H1 (cell line): ENCODE measurements around the gene BBX. TPM values are rescaled to one million over a fixed set of nuclear protein-coding genes. Genes with fewer than 3 reads are reported as not detected.

ENCODE experiments used
- CTCF ChIA-PET: fragments of 300-600 bp; sonication (Branson Sonifier 250); formaldehyde crosslinking; loops from one replicate; lab custom pipeline; 2021; ENCODE audit not compliant: partially characterized antibody; lab: Charles Lee
- POLR2A ChIA-PET: fragments of 300-600 bp; sonication (Branson Sonifier 250); formaldehyde crosslinking; loops from one replicate; lab custom pipeline; 2021; ENCODE audit warnings: inconsistent platforms; ENCODE audit not compliant: partially characterized antibody; lab: Charles Lee
- DNase-seq, 2 experiments: peaks; one replicate each; pipeline versions ENCODE4 v3.0.0 to v3.0.0-alpha.2; 2010 to 2022; ENCODE audit warnings: low spot score in 2 of 2, low read depth in 1 of 2, mixed read lengths in 1 of 2
- FAIRE-seq: peaks from 2 replicates; lab custom pipeline; 2011; peaks lifted over from hg19 to GRCh38; lab: Jason Lieb, UNC
- H2AFZ ChIP-seq: 2 replicates; pipeline ENCODE4 v1.8.1; 2012; ENCODE audit warnings: low read length, inconsistent platforms
- H2AK5ac ChIP-seq: 2 replicates; pipeline ENCODE4 v1.6.1; 2013; ENCODE audit warnings: low read depth, low read length
- H2BK120ac ChIP-seq: replicated peaks from 2 replicates; pipeline ENCODE3; 2013; ENCODE audit warnings: low read depth, low read length, inconsistent platforms
- H2BK12ac ChIP-seq: 2 replicates; pipeline ENCODE4 v1.6.1; 2013; ENCODE audit warnings: low read depth, low read length
- H2BK15ac ChIP-seq: 2 replicates; pipeline ENCODE4 v1.6.1; 2013; ENCODE audit warnings: low read length
- H2BK20ac ChIP-seq: 2 replicates; pipeline ENCODE4 v1.6.1; 2013; ENCODE audit warnings: low read length
- H2BK5ac ChIP-seq: 2 replicates; pipeline ENCODE4 v1.6.1; 2013; ENCODE audit warnings: low read depth, low read length
- H3K14ac ChIP-seq: 2 replicates; pipeline ENCODE4 v1.6.1; 2013; ENCODE audit warnings: inconsistent platforms; ENCODE audit not compliant: insufficient read length
- H3K18ac ChIP-seq: 2 replicates; pipeline ENCODE4 v1.6.1; 2013; ENCODE audit warnings: low read length; ENCODE audit errors: extremely low read depth
- H3K23ac ChIP-seq: 2 replicates; pipeline ENCODE4 v1.6.1; 2013; ENCODE audit warnings: inconsistent platforms; ENCODE audit not compliant: insufficient read length
- H3K23me2 ChIP-seq: 2 replicates; pipeline ENCODE4 v1.6.1; 2013; ENCODE audit warnings: low read depth, low read length
- H3K27ac ChIP-seq: 2 replicates; pipeline ENCODE4 v1.6.1; 2011; ENCODE audit warnings: low read depth, low read length, inconsistent platforms
- H3K27me3 ChIP-seq, 4 experiments: replicated peaks in 1 of 4; 1 replicate in 1 of 4; 2 replicates in 3 of 4; pipeline versions ENCODE4 v1.6.1 to v1.8.1; 2011 to 2013; ENCODE audit warnings: low read length in 3 of 4, mild to moderate bottlenecking in 3 of 4, inconsistent platforms in 2 of 4, mixed read lengths in 2 of 4, moderate library complexity in 1 of 4; ENCODE audit not compliant: control insufficient read depth in 3 of 4, insufficient read depth in 3 of 4; ENCODE audit errors: extremely low read depth in 1 of 4
- H3K36me3 ChIP-seq, 4 experiments: 2 replicates each; pipeline versions ENCODE4 v1.6.1 to v1.8.1; 2011 to 2013; ENCODE audit warnings: mild to moderate bottlenecking in 4 of 4, low read length in 3 of 4, moderate library complexity in 2 of 4, control low read depth in 1 of 4, inconsistent platforms in 1 of 4; ENCODE audit not compliant: insufficient read depth in 4 of 4, control insufficient read depth in 2 of 4
- H3K4ac ChIP-seq: replicated peaks from 2 replicates; pipeline ENCODE3; 2013; ENCODE audit warnings: low read length, low read depth, mixed read lengths, inconsistent platforms; ENCODE audit not compliant: insufficient read length
- H3K4me1 ChIP-seq, 4 experiments: replicated peaks in 1 of 4; 1 replicate in 1 of 4; 2 replicates in 3 of 4; pipeline versions ENCODE4 v1.6.1 to v1.8.1; 2011 to 2013; ENCODE audit warnings: low read length in 3 of 4, inconsistent platforms in 2 of 4, mixed read lengths in 1 of 4; ENCODE audit not compliant: insufficient read depth in 4 of 4, control insufficient read depth in 3 of 4
- H3K4me2 ChIP-seq, 2 experiments: 2 replicates each; pipeline versions ENCODE4 v1.6.1 to v1.8.1; 2011 to 2013; ENCODE audit warnings: low read depth in 2 of 2, low read length in 2 of 2, control low read depth in 1 of 2, inconsistent platforms in 1 of 2, mild to moderate bottlenecking in 1 of 2; ENCODE audit not compliant: insufficient read depth in 1 of 2
- H3K4me3 ChIP-seq, 4 experiments: fragments of 200-600, 300-600 bp in 1 of 4; sonication (generic), shearing (Covaris generic), sonication (Bioruptor Twin) in 1 of 4; 2 replicates each; pipeline versions ENCODE4 v1.5.1 to v1.8.1; 2011 to 2016; ENCODE audit warnings: low read length in 4 of 4, low read depth in 3 of 4, control low read depth in 2 of 4, inconsistent platforms in 2 of 4, mild to moderate bottlenecking in 2 of 4, mixed read lengths in 1 of 4, moderate library complexity in 1 of 4; ENCODE audit not compliant: insufficient read depth in 2 of 4; ENCODE audit errors: extremely low read depth in 1 of 4
- H3K56ac ChIP-seq: replicated peaks from 2 replicates; pipeline ENCODE3; 2013; ENCODE audit warnings: low read depth, mild to moderate bottlenecking, mixed read lengths, low read length, inconsistent platforms; ENCODE audit not compliant: insufficient read length
- H3K79me1 ChIP-seq: 2 replicates; pipeline ENCODE4 v1.6.1; 2013; ENCODE audit warnings: low read depth, low read length, control low read depth
- H3K79me2 ChIP-seq, 2 experiments: 2 replicates each; pipeline versions ENCODE4 v1.6.1 to v1.8.1; 2012 to 2013; ENCODE audit warnings: low read length in 2 of 2, mild to moderate bottlenecking in 2 of 2, inconsistent platforms in 1 of 2; ENCODE audit not compliant: insufficient read depth in 2 of 2, control insufficient read depth in 1 of 2
- H3K9ac ChIP-seq, 4 experiments: replicated peaks in 1 of 4; 1 replicate in 1 of 4; 2 replicates in 3 of 4; pipeline versions ENCODE4 v1.6.1 to v1.8.1; 2011 to 2013; ENCODE audit warnings: low read depth in 3 of 4, low read length in 3 of 4, control low read depth in 2 of 4, mild to moderate bottlenecking in 2 of 4, moderate library complexity in 2 of 4, inconsistent platforms in 1 of 4; ENCODE audit errors: extremely low read depth in 1 of 4
- H3K9me3 ChIP-seq, 2 experiments: 2 replicates each; pipeline versions ENCODE4 v1.6.1 to v1.8.1; 2012 to 2013; ENCODE audit warnings: mild to moderate bottlenecking in 2 of 2, moderate library complexity in 2 of 2, control low read depth in 1 of 2, inconsistent platforms in 1 of 2, low read depth in 1 of 2, low read length in 1 of 2, mixed read lengths in 1 of 2; ENCODE audit not compliant: insufficient read depth in 2 of 2
- H4K20me1 ChIP-seq, 2 experiments: replicated peaks in 1 of 2; 2 replicates each; pipeline versions ENCODE3 to v1.8.1; 2011 to 2013; ENCODE audit warnings: inconsistent platforms in 2 of 2, low read length in 2 of 2, mild to moderate bottlenecking in 1 of 2; ENCODE audit not compliant: insufficient read depth in 2 of 2, control insufficient read depth in 1 of 2
- H4K5ac ChIP-seq: 2 replicates; pipeline ENCODE4 v1.6.1; 2013; ENCODE audit warnings: low read length, low read depth, mixed read lengths, inconsistent platforms; ENCODE audit not compliant: insufficient read length
- H4K8ac ChIP-seq: 2 replicates; pipeline ENCODE4 v1.8.0; 2013; ENCODE audit warnings: mild to moderate bottlenecking, moderate library complexity, low read length, inconsistent platforms; ENCODE audit not compliant: insufficient read depth; ENCODE audit errors: extremely low read depth
- H4K91ac ChIP-seq: replicated peaks from 2 replicates; pipeline ENCODE3; 2013; ENCODE audit warnings: low read length, mixed read lengths, inconsistent platforms; ENCODE audit not compliant: insufficient read length
- EP300 ChIP-seq, 2 experiments: IDR thresholded peaks; 1 replicate in 1 of 2; 2 replicates in 1 of 2; pipeline ENCODE4 v1.6.1; 2011 to 2012; ENCODE audit warnings: low read depth in 2 of 2, low read length in 2 of 2, mild to moderate bottlenecking in 2 of 2, borderline replicate concordance in 1 of 2, inconsistent platforms in 1 of 2, moderate library complexity in 1 of 2
- KDM1A ChIP-seq: fragments of 200-600, 300-600 bp; sonication (generic); IDR thresholded peaks from 2 replicates; pipeline ENCODE4 v1.7.1; 2016; ENCODE audit warnings: mild to moderate bottlenecking, low read length, borderline replicate concordance
- KDM5A ChIP-seq: fragments of 200-600 bp; IDR thresholded peaks from 2 replicates; pipeline ENCODE4 v1.7.1; 2012; ENCODE audit warnings: mild to moderate bottlenecking, low read length, inconsistent platforms, mixed read lengths
- NANOG ChIP-seq: IDR thresholded peaks from 2 replicates; pipeline ENCODE4 v1.6.1; 2011; ENCODE audit warnings: low read length, low read depth, mild to moderate bottlenecking, inconsistent platforms; ENCODE audit not compliant: insufficient read depth, poor library complexity, severe bottlenecking
- WGBS, 2 experiments: shearing (Covaris generic) in 1 of 2; methylation state at CpG; one replicate each; pipeline versions ENCODE4 v1.1.6 to v1.1.7; 2013 to 2015; ENCODE audit warnings: low lambda C conversion rate in 2 of 2, mixed read lengths in 2 of 2, inconsistent platforms in 1 of 2, low coverage in 1 of 2, missing lambda C conversion rate in 1 of 2; ENCODE audit not compliant: insufficient replicate concordance in 2 of 2, insufficient coverage in 1 of 2, insufficient read length in 1 of 2; ENCODE audit errors: extremely low coverage in 1 of 2, missing lambda C conversion rate in 1 of 2; 5-methylcytosine and 5-hydroxymethylcytosine counted together
- polyA plus RNA-seq, 7 experiments: library from polyadenylated mRNA; depleted of rRNA in 3 of 7; stranded (reverse) in 5 of 7; unstranded in 2 of 7; fragments of >200 nt in 5 of 7; fragments of 200-250 nt in 2 of 7; gene quantifications; 1 replicate in 5 of 7; 2 replicates in 1 of 7; 4 replicates in 1 of 7; pipeline versions ENCODE4 v1.2.1 to v1.2.3, GENCODE V29; 2011 to 2013; ENCODE audit warnings: missing spikeins in 2 of 7, mixed read lengths in 2 of 7
- total RNA-seq: library from RNA; stranded (reverse); fragmentation: NEBNext Ultra II Directional; extraction: Animal tissue kit (Norgen Biotek cat#: 25700); gene quantifications from 2 replicates; pipeline ENCODE4 v1.2.1, GENCODE V29; 2021

The BBX gene
- total and polyA plus RNA-seq, 2 of the 8 experiments (the other 6 are each of a cell fraction or from before 2014, with no cell fraction given), result 11.0 to 42.5 TPM

DNA sequence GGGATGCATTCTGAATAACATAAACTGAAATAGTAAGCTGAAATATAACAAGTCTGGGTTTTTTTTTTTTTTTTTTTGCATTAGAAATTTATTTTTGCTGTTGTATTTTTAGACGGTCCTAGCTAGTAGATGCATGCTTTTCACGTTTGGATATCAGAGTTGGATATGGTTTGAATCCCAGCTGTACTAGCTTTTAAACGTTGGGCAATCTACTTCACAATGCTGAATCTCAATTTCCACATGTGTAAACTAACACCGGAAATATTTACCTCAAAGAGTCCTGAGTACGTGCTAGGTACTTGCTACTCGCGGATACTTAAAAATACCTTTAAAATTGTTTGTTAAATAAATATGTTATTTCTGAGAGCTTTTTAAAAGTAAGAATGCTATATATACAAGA, 139.8 kb downstream of the BBX start:
- no peak overlapping the region for H4K5ac ChIP-seq
- no peak overlapping the region for H3K56ac ChIP-seq
- no peak overlapping the region for H2BK15ac ChIP-seq
- no peak overlapping the region for H2BK120ac ChIP-seq
- H2AFZ ChIP-seq, result no peak overlapping the region
- no peak overlapping the region for H2BK5ac ChIP-seq
- no peak overlapping the region for H3K4me2 ChIP-seq
- H3K9me3 ChIP-seq, result no peaks in the 10 kb centered on the region
- DNase-seq, result no peak
- peaks cover 0 to 9% (median 3%) of the 10 kb centered on the region in 4 experiments; a peak in 4 of 7 replicates for H3K4me1 ChIP-seq
- no peak overlapping the region for H3K14ac ChIP-seq
- H4K91ac ChIP-seq, result no peak overlapping the region
- H4K20me1 ChIP-seq, result no peaks in the 10 kb centered on the region
- TF ChIP-seq KDM1A (no peak), NANOG (no peak), KDM5A (no peak), EP300 (IDR thresholded peaks at IDR 0.05; ENCODE audit: borderline replicate concordance in 1 of 2, low read depth in 2 of 2, low read length in 2 of 2) (no peak)
- no peak for FAIRE-seq
- no peak overlapping the region for H2AK5ac ChIP-seq
- H3K27ac ChIP-seq, result no peak overlapping the region
- no peaks in the 10 kb centered on the region for H3K23me2 ChIP-seq
- H4K8ac ChIP-seq, result no peak overlapping the region
- no peak overlapping the region for H2BK12ac ChIP-seq
- CTCF ChIA-PET, result interaction anchor here (0.6 to 11.6 kb wide), 5 partner anchors 16 to 135 kb away, joined by 3 to 121 read pairs (median 27); no protein-coding TSS in a partner anchor
- H3K27me3 ChIP-seq, result no peaks in the 10 kb centered on the region
- H3K79me1 ChIP-seq, result no peaks in the 10 kb centered on the region
- POLR2A ChIA-PET, result interaction anchor here (0.6 to 1.5 kb wide), 3 partner anchors 19 to 110 kb away, joined by 3 read pairs; no protein-coding TSS in a partner anchor
- H3K4me3 ChIP-seq, result no peak overlapping the region
- no peak overlapping the region for H3K23ac ChIP-seq
- H3K18ac ChIP-seq, result no peak overlapping the region
- H3K9ac ChIP-seq, result no peak overlapping the region
- WGBS, 2 experiments, result 87% methylated on average over 7 of the region's 7 CpGs; no CpG with 5 or more reads in 1 of the 2 experiments
- no peak overlapping the region for H3K4ac ChIP-seq
- no peaks in the 10 kb centered on the region for H3K36me3 ChIP-seq
- no peak overlapping the region for H2BK20ac ChIP-seq
- H3K79me2 ChIP-seq, result peaks cover 0 to 3% of the 10 kb centered on the region in 2 experiments; a peak in 2 of 4 replicates
